ENCODE measurements around the gene HNRNPA2B1. TPM values are rescaled to one million over a fixed set of nuclear protein-coding genes. Genes with fewer than 3 reads are reported as not detected.
A peak's percentile ranks its signal among the peaks of the same experiment; 100 is the strongest.

The HNRNPA2B1 gene
- polyA plus RNA-seq (2012; rRNA removed), result 459 and 483 TPM in 2 replicates
- 594 and 844 TPM in 2 replicates for polyA plus RNA-seq (2012; cell fraction: cytosol; rRNA removed)
- 318 and 483 TPM in 2 replicates for polyA plus RNA-seq (2012; cell fraction: nucleus; rRNA removed)

DNA sequence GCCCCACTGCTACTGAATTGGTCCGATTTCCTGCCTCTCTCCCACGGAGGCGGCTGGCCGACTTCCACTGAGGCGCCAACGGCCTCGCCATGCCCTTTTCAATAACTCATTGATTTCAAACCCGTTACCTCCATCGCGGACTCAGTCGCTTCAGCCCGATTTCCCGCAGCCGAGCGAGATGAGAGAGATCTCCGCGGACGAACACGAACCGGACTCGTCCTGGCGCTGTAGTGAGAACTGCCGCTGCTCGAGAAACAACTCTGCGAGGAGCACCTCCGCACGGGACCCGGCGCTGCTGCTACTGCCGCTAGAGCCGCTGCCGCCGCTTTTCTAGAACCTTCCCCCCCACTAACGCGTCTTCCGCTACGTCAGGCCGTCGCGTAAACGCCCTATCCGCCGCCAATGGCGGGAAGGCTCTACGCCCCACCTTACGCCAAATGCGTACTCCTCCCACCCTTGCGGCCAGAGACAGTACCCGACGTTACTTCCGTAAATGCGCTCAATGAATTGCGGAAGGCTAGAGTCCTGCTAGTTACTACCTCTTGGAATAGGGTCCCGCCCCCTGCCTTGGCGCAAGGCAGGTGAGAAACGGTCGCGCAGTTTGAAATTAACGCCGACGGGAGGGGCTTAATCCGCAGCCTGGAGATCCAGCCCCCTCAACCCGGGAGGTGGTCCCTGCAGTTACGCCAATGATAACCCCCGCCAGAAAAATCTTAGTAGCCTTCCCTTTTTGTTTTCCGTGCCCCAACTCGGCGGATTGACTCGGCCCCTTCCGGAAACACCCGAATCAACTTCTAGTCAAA, at the start of gene HNRNPA2B1:
HNRNPA2B1 (minus strand) TSS at position 303 of the 803 bp plus-strand sequence; CDS start at position 134, 169 bp downstream.
- peaks cover 43% of the 10 kb centered on the region for H3F3A ChIP-seq (replicated peaks; ENCODE audit: insufficient read depth)
- peak within 1 kb of the TSS; percentile 83 for H3K4me2 ChIP-seq
- peak within 1 kb of the TSS; percentile 100 for H3K4me3 ChIP-seq (ENCODE audit: low read depth in 2 of 2, low read length in 1 of 2)
- ChIA-PET CTCF (interaction anchor here (0.8 to 11.3 kb wide), 13 partner anchors 10 to 467 kb away, joined by 3 to 260 read pairs (median 5); partner anchors contain the start of gene NFE2L3), POLR2A (interaction anchor here (0.6 to 5.7 kb wide), 26 partner anchors 8 to 338 kb away, joined by 3 to 51 read pairs (median 4); partner anchors contain the start of gene NFE2L3)
- H4K20me1 ChIP-seq (ENCODE audit: insufficient read depth), result peaks cover 78% of the 10 kb centered on the region
- WGBS (ENCODE audit: low lambda C conversion rate), result under 1% methylated on average over 68 of the region's 71 CpGs
- peak within 1 kb of the TSS; percentile 99 for H3K9ac ChIP-seq
- no peaks in the 10 kb centered on the region for H3K9me3 ChIP-seq
- peak within 1 kb of the TSS; percentile 66; the same call in 1 of the 2 replicates for H2AFZ ChIP-seq (ENCODE audit: low read depth)
- H3K36me3 ChIP-seq (replicated peaks in 1 of 2; ENCODE audit: control insufficient read depth in 1 of 2, insufficient read depth in 2 of 2, low read length in 1 of 2), result peaks cover 58 to 61% of the 10 kb centered on the region in 2 experiments
- peaks cover 89% of the 10 kb centered on the region for H3K79me2 ChIP-seq (ENCODE audit: insufficient read depth)
- DNase-seq, result peak; percentile 88
- no peaks in the 10 kb centered on the region for H3K27me3 ChIP-seq (ENCODE audit: insufficient read depth)
- peak within 1 kb of the TSS; percentile 99 to 100 for H3K27ac ChIP-seq (ENCODE audit: low read depth in 2 of 2, low read length in 1 of 2)
- H3K4me1 ChIP-seq (ENCODE audit: control insufficient read depth in 1 of 2, insufficient read depth in 2 of 2, low read depth in 1 of 2, low read length in 1 of 2), result peaks cover 24 to 37% of the 10 kb centered on the region in 2 experiments
- no peaks in the 10 kb centered on the region for H3K9me2 ChIP-seq
- TF ChIP-seq, protein P1, sequence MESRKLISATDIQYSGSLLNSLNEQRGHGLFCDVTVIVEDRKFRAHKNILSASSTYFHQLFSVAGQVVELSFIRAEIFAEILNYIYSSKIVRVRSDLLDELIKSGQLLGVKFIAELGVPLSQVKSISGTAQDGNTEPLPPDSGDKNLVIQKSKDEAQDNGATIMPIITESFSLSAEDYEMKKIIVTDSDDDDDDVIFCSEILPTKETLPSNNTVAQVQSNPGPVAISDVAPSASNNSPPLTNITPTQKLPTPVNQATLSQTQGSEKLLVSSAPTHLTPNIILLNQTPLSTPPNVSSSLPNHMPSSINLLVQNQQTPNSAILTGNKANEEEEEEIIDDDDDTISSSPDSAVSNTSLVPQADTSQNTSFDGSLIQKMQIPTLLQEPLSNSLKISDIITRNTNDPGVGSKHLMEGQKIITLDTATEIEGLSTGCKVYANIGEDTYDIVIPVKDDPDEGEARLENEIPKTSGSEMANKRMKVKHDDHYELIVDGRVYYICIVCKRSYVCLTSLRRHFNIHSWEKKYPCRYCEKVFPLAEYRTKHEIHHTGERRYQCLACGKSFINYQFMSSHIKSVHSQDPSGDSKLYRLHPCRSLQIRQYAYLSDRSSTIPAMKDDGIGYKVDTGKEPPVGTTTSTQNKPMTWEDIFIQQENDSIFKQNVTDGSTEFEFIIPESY (IDR thresholded peaks at IDR 0.05; ENCODE audit: borderline replicate concordance, low read depth), result no peak
- TF ChIP-seq NRF1 (IDR thresholded peaks at IDR 0.05; ENCODE audit: low read depth, low read length), result no peak; the same call in 1 of the 2 replicates
- no peak for TF ChIP-seq RAD21 (IDR thresholded peaks at IDR 0.05; ENCODE audit: low read length)
- TF ChIP-seq MEF2A (IDR thresholded peaks at IDR 0.05; ENCODE audit: borderline replicate concordance, low read depth), result no peak
- TF ChIP-seq TCF12 (IDR thresholded peaks at IDR 0.05), result no peak; the same call in 1 of the 2 replicates
- no peak for TF ChIP-seq CHD2 (IDR thresholded peaks at IDR 0.05; ENCODE audit: low read length, partially characterized antibody)
- TF ChIP-seq GABPA (IDR thresholded peaks at IDR 0.05; ENCODE audit: low read depth), result peak; percentile 77
- TF ChIP-seq, protein P2, sequence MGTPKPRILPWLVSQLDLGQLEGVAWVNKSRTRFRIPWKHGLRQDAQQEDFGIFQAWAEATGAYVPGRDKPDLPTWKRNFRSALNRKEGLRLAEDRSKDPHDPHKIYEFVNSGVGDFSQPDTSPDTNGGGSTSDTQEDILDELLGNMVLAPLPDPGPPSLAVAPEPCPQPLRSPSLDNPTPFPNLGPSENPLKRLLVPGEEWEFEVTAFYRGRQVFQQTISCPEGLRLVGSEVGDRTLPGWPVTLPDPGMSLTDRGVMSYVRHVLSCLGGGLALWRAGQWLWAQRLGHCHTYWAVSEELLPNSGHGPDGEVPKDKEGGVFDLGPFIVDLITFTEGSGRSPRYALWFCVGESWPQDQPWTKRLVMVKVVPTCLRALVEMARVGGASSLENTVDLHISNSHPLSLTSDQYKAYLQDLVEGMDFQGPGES (IDR thresholded peaks at IDR 0.05; ENCODE audit: low read depth, low read length), result 0 out of 2 replicates have a peak, but pooled peaks have one; percentile 6
- peak; percentile 82 for TF ChIP-seq ELF1 (IDR thresholded peaks at IDR 0.05)
- no peak for TF ChIP-seq EP300 (IDR thresholded peaks at IDR 0.05; ENCODE audit: borderline replicate concordance in 1 of 2, low read depth in 1 of 2, low read length in 1 of 2)
- TF ChIP-seq YY1 (IDR thresholded peaks at IDR 0.05; ENCODE audit: low read depth), result no peak; the same call in 1 of the 2 replicates
- no peak for TF ChIP-seq FOSL2 (IDR thresholded peaks at IDR 0.05; ENCODE audit: borderline replicate concordance, low read depth)
- no peak for TF ChIP-seq EZH2phosphoT487 (IDR thresholded peaks at IDR 0.05; ENCODE audit: borderline replicate concordance, low read depth)
- TF ChIP-seq RCOR1 (IDR thresholded peaks at IDR 0.05; ENCODE audit: low read length), result no peak
- no peak for TF ChIP-seq TEAD4 (IDR thresholded peaks at IDR 0.05; ENCODE audit: borderline replicate concordance, insufficient read depth)
- TF ChIP-seq, protein P3, sequence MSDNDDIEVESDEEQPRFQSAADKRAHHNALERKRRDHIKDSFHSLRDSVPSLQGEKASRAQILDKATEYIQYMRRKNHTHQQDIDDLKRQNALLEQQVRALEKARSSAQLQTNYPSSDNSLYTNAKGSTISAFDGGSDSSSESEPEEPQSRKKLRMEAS (IDR thresholded peaks at IDR 0.05; ENCODE audit: low read depth), result peak; percentile 44
- TF ChIP-seq, protein P4, sequence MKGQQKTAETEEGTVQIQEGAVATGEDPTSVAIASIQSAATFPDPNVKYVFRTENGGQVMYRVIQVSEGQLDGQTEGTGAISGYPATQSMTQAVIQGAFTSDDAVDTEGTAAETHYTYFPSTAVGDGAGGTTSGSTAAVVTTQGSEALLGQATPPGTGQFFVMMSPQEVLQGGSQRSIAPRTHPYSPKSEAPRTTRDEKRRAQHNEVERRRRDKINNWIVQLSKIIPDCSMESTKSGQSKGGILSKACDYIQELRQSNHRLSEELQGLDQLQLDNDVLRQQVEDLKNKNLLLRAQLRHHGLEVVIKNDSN (IDR thresholded peaks at IDR 0.05; ENCODE audit: borderline replicate concordance, low read depth), result no peak
- TF ChIP-seq FOXJ3 (CRISPR knock-in tag; IDR thresholded peaks at IDR 0.05), result no peak
- TF ChIP-seq NFIC (IDR thresholded peaks at IDR 0.05; ENCODE audit: borderline replicate concordance), result 0 out of 2 replicates have a peak, but pooled peaks have one; percentile 2
- TF ChIP-seq, protein P5, sequence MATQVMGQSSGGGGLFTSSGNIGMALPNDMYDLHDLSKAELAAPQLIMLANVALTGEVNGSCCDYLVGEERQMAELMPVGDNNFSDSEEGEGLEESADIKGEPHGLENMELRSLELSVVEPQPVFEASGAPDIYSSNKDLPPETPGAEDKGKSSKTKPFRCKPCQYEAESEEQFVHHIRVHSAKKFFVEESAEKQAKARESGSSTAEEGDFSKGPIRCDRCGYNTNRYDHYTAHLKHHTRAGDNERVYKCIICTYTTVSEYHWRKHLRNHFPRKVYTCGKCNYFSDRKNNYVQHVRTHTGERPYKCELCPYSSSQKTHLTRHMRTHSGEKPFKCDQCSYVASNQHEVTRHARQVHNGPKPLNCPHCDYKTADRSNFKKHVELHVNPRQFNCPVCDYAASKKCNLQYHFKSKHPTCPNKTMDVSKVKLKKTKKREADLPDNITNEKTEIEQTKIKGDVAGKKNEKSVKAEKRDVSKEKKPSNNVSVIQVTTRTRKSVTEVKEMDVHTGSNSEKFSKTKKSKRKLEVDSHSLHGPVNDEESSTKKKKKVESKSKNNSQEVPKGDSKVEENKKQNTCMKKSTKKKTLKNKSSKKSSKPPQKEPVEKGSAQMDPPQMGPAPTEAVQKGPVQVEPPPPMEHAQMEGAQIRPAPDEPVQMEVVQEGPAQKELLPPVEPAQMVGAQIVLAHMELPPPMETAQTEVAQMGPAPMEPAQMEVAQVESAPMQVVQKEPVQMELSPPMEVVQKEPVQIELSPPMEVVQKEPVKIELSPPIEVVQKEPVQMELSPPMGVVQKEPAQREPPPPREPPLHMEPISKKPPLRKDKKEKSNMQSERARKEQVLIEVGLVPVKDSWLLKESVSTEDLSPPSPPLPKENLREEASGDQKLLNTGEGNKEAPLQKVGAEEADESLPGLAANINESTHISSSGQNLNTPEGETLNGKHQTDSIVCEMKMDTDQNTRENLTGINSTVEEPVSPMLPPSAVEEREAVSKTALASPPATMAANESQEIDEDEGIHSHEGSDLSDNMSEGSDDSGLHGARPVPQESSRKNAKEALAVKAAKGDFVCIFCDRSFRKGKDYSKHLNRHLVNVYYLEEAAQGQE (IDR thresholded peaks at IDR 0.05; ENCODE audit: low read depth, low read length), result peak; percentile 79
- TF ChIP-seq POLR2AphosphoS5 (IDR thresholded peaks at IDR 0.05; ENCODE audit: low read depth, low read length), result peak; percentile 100
- TF ChIP-seq, protein P6, sequence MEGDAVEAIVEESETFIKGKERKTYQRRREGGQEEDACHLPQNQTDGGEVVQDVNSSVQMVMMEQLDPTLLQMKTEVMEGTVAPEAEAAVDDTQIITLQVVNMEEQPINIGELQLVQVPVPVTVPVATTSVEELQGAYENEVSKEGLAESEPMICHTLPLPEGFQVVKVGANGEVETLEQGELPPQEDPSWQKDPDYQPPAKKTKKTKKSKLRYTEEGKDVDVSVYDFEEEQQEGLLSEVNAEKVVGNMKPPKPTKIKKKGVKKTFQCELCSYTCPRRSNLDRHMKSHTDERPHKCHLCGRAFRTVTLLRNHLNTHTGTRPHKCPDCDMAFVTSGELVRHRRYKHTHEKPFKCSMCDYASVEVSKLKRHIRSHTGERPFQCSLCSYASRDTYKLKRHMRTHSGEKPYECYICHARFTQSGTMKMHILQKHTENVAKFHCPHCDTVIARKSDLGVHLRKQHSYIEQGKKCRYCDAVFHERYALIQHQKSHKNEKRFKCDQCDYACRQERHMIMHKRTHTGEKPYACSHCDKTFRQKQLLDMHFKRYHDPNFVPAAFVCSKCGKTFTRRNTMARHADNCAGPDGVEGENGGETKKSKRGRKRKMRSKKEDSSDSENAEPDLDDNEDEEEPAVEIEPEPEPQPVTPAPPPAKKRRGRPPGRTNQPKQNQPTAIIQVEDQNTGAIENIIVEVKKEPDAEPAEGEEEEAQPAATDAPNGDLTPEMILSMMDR (IDR thresholded peaks at IDR 0.05), result no peak
